B cell (primary cell): ENCODE results near the gene COG1. TPM values are rescaled to one million over a fixed set of nuclear protein-coding genes. Genes with fewer than 3 reads are reported as not detected.

Experiments
- ATAC-seq: fragments of 200-7000 bp; cut with Tn5 transposase; one replicate; pipeline ENCODE4 v1.10.0; 2021; ENCODE audit warnings: low read depth, mild to moderate bottlenecking, moderate number of reproducible peaks, moderate library complexity
- CTCF ChIA-PET: fragments of 350-600 bp; sonication (Branson Sonifier 250); formaldehyde crosslinking; loops from one replicate; lab custom pipeline; 2021; ENCODE audit warnings: antibody characterized with exemption, inconsistent platforms; lab: Charles Lee
- POLR2A ChIA-PET: fragments of 350-600 bp; sonication (Branson Sonifier 250); formaldehyde crosslinking; loops from one replicate; lab custom pipeline; 2021; ENCODE audit warnings: antibody characterized with exemption; lab: Charles Lee
- DNase-seq: peaks from one replicate; pipeline ENCODE4 v3.0.0; 2013
- H2AFZ ChIP-seq: 2 replicates; pipeline ENCODE4 v1.6.1; 2012; ENCODE audit warnings: mild to moderate bottlenecking, low read depth, low read length; ENCODE audit not compliant: insufficient read depth, poor library complexity, severe bottlenecking
- H3K27ac ChIP-seq, 2 donors: 1 replicate in 1 of 2; 2 replicates in 1 of 2; pipeline ENCODE4 v1.5.1; 2012 to 2013; ENCODE audit warnings: low read length in 2 of 2, mild to moderate bottlenecking in 2 of 2, moderate library complexity in 1 of 2
- H3K27me3 ChIP-seq, 4 experiments: fragments of 200-600 bp in 1 of 4; sonication (generic) in 1 of 4; replicated peaks in 1 of 4; 1 replicate in 2 of 4; 2 replicates in 2 of 4; pipeline versions ENCODE4 v1.6.1 to v1.7.0; 2013 to 2016; ENCODE audit warnings: low read length in 3 of 4, mild to moderate bottlenecking in 2 of 4, mixed read lengths in 1 of 4, moderate library complexity in 1 of 4; ENCODE audit not compliant: insufficient read depth in 4 of 4, control insufficient read depth in 3 of 4; ENCODE audit errors: control extremely low read depth in 1 of 4
- H3K36me3 ChIP-seq, 2 experiments: replicated peaks in 1 of 2; 1 replicate in 1 of 2; 2 replicates in 1 of 2; pipeline versions ENCODE4 v1.6.1 to v1.7.1; 2013; ENCODE audit warnings: low read length in 1 of 2; ENCODE audit not compliant: insufficient read depth in 2 of 2, control insufficient read depth in 1 of 2; ENCODE audit errors: control extremely low read depth in 1 of 2, extremely low read depth in 1 of 2
- H3K4me1 ChIP-seq, 2 donors: fragments of 200-600 bp in 1 of 2; sonication (generic) in 1 of 2; 1 replicate in 1 of 2; 2 replicates in 1 of 2; pipeline versions ENCODE4 v1.5.1 to v1.6.1; 2013 to 2017; ENCODE audit warnings: low read length in 2 of 2; ENCODE audit not compliant: control insufficient read depth in 2 of 2, insufficient read depth in 2 of 2
- H3K4me2 ChIP-seq: replicated peaks from 2 replicates; pipeline ENCODE3; 2012; ENCODE audit warnings: mild to moderate bottlenecking, low read depth, low read length; ENCODE audit not compliant: poor library complexity, severe bottlenecking
- H3K4me3 ChIP-seq, 5 experiments: fragments of 200-600 bp in 1 of 5; sonication (generic) in 1 of 5; 1 replicate in 3 of 5; 2 replicates in 2 of 5; pipeline versions ENCODE4 v1.5.1 to v1.7.0; 2011 to 2016; ENCODE audit warnings: low read length in 4 of 5, mild to moderate bottlenecking in 4 of 5, low read depth in 2 of 5, control low read depth in 1 of 5, moderate library complexity in 1 of 5; ENCODE audit not compliant: insufficient read depth in 1 of 5; ENCODE audit errors: control extremely low read depth in 1 of 5, extremely low read depth in 1 of 5
- H3K79me2 ChIP-seq: fragments of 200-600 bp; sonication (generic); one replicate; pipeline ENCODE4 v1.6.0; 2016; ENCODE audit warnings: low read length; ENCODE audit not compliant: control insufficient read depth, insufficient read depth
- H3K9ac ChIP-seq: fragments of 200-600 bp; sonication (generic); 2 replicates; pipeline ENCODE4 v1.6.1; 2017; ENCODE audit warnings: mild to moderate bottlenecking, low read length, moderate library complexity
- H3K9me3 ChIP-seq, 3 donors: one replicate each; pipeline versions ENCODE4 v1.6.1 to v1.7.1; 2013; ENCODE audit warnings: low read length in 2 of 3; ENCODE audit not compliant: control insufficient read depth in 2 of 3, insufficient read depth in 1 of 3; ENCODE audit errors: control extremely low read depth in 1 of 3
- H4K20me1 ChIP-seq: 2 replicates; pipeline ENCODE4 v1.6.0; 2012; ENCODE audit warnings: mild to moderate bottlenecking, low read length; ENCODE audit not compliant: insufficient read depth, control insufficient read depth, poor library complexity, severe bottlenecking
- H3K27ac Mint-ChIP-seq: one replicate; pipeline ENCODE4 v1.8.0; 2021; ENCODE audit warnings: mixed read lengths
- H3K27me3 Mint-ChIP-seq: one replicate; pipeline ENCODE4 v1.8.0; 2021; ENCODE audit warnings: mixed read lengths
- H3K4me1 Mint-ChIP-seq: one replicate; pipeline ENCODE4 v1.8.0; 2021; ENCODE audit warnings: mixed read lengths
- H3K4me3 Mint-ChIP-seq: one replicate; pipeline ENCODE4 v1.8.0; 2021; ENCODE audit warnings: mixed read lengths
- H3K9me3 Mint-ChIP-seq: one replicate; pipeline ENCODE4 v1.8.0; 2022; ENCODE audit warnings: mixed read lengths; ENCODE audit not compliant: insufficient read depth
- EZH2 ChIP-seq: IDR thresholded peaks from 2 replicates; pipeline ENCODE4 v1.6.1; 2012; ENCODE audit warnings: borderline replicate concordance, low read depth, mild to moderate bottlenecking, moderate library complexity, low read length; ENCODE audit not compliant: insufficient read depth, poor library complexity, severe bottlenecking
- WGBS: methylation state at CpG from one replicate; pipeline ENCODE4 v1.1.5; 2013; ENCODE audit warnings: missing lambda C conversion rate; ENCODE audit not compliant: insufficient coverage; 5-methylcytosine and 5-hydroxymethylcytosine counted together
- intact Hi-C: fragments of 100-400 bp; cut with micrococcal nuclease; formaldehyde crosslinking; loops from one replicate; pipeline ENCODE4 v1.10.0; 2022
- polyA plus RNA-seq: library from polyadenylated mRNA; depleted of rRNA; stranded (reverse); fragments of >200 nt; gene quantifications from 2 replicates; pipeline ENCODE4 v1.2.3, GENCODE V29; 2012
- total RNA-seq, 2 donors: library from RNA; stranded (reverse); fragments of 120-200 nt in 1 of 2; gene quantifications; 1 replicate in 1 of 2; 2 replicates in 1 of 2; pipeline versions ENCODE4 v1.2.3 to v1.2.4, GENCODE V29; 2013 to 2022
- TF ChIP-seq, protein P1 (sequence below): fragments of 200-600 bp; IDR thresholded peaks from one replicate; pipeline ENCODE4 v1.8.0; 2022; ENCODE audit warnings: antibody characterized with exemption, mild to moderate bottlenecking

Gene COG1
- total and polyA plus RNA-seq, 2 donors (not counting 1 experiment from before 2014, with no cell fraction given) = 39.1 to 72.8 TPM

DNA sequence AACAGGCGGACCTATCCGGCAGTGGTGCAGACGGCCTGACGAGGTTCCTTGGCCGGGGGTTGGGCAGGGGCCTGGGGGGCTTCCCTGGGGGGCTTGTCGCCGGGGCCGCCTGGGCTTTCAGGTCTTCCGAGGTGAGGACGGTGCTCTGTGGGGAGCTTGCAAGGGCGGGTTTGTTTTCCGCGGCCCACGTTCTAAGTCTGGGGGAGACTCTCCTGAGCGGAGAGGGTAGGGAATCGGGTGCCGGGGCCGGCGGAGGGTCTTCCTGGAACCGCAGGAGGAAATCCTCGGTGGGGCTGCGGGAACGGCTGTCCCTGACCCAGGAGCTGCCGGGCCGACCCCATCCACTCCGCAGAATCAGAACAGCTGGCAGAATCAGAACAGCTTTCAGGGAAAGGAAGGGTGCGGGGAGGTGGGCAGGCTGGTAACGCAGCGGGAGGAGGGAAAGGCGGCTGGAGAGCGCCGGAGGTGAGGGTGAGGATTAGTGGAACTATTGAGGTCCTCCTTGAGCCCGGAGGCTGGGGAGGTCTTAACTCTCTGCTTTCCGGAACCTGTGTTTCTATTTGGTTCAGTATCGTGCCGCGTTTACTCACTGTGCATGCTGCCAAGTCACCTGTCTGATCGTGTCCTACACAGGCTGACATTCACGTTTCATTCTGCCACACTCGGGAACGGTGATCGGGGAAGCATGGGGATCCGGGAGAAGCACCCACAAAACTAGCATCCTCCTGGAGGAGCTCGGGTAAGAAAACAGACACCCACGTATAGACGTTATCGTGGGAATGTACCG, 39.9 kb downstream of the COG1 start:
- H3K79me2 ChIP-seq = peaks cover 69% of the 10 kb centered on the region
- H3K4me3 ChIP-seq = peak overlapping the region; percentile 81 to 96 (median 87)
- H3K9me3 ChIP-seq = no peaks in the 10 kb centered on the region
- 1% methylated on average over 45 of the region's 48 CpGs for WGBS
- H4K20me1 ChIP-seq = no peaks in the 10 kb centered on the region
- H3K27ac ChIP-seq = peak overlapping the region; percentile 46 to 83
- H2AFZ ChIP-seq = peak overlapping the region; percentile 97
- no peak for TF ChIP-seq EZH2
- TF ChIP-seq, protein P1, sequence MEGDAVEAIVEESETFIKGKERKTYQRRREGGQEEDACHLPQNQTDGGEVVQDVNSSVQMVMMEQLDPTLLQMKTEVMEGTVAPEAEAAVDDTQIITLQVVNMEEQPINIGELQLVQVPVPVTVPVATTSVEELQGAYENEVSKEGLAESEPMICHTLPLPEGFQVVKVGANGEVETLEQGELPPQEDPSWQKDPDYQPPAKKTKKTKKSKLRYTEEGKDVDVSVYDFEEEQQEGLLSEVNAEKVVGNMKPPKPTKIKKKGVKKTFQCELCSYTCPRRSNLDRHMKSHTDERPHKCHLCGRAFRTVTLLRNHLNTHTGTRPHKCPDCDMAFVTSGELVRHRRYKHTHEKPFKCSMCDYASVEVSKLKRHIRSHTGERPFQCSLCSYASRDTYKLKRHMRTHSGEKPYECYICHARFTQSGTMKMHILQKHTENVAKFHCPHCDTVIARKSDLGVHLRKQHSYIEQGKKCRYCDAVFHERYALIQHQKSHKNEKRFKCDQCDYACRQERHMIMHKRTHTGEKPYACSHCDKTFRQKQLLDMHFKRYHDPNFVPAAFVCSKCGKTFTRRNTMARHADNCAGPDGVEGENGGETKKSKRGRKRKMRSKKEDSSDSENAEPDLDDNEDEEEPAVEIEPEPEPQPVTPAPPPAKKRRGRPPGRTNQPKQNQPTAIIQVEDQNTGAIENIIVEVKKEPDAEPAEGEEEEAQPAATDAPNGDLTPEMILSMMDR = no peak
- peak overlapping the region; percentile 88 for H3K4me2 ChIP-seq
- peak overlapping the region; percentile 93 for H3K9ac ChIP-seq
- no peaks in the 10 kb centered on the region for H3K27me3 Mint-ChIP-seq
- ChIA-PET POLR2A (interaction anchor here (1.6 kb wide), 1 partner anchor 39 kb away, joined by 4 read pairs; the partner anchor contains the start of gene COG1), CTCF (interaction anchor here (0.6 to 3.0 kb wide), 7 partner anchors 12 to 505 kb away, joined by 3 to 13 read pairs (median 7); partner anchors contain the start of gene COG1)
- intact Hi-C loops = loop anchor here (1.0 kb wide), 2 partner anchors 39 to 79 kb away; partner anchors contain the start of gene COG1
- H3K9me3 Mint-ChIP-seq = no peaks in the 10 kb centered on the region
- H3K4me1 Mint-ChIP-seq = peaks cover 52% of the 10 kb centered on the region
- H3K27ac Mint-ChIP-seq = peak overlapping the region; percentile 98
- H3K4me1 ChIP-seq = peaks cover 15 to 22% of the 10 kb centered on the region in 2 donors
- no peaks in the 10 kb centered on the region for H3K27me3 ChIP-seq
- peak; percentile 50 for ATAC-seq
- peak overlapping the region; percentile 98 for H3K4me3 Mint-ChIP-seq
- no peak for DNase-seq
- peaks cover 3 to 21% of the 10 kb centered on the region in 2 experiments for H3K36me3 ChIP-seq

DNA sequence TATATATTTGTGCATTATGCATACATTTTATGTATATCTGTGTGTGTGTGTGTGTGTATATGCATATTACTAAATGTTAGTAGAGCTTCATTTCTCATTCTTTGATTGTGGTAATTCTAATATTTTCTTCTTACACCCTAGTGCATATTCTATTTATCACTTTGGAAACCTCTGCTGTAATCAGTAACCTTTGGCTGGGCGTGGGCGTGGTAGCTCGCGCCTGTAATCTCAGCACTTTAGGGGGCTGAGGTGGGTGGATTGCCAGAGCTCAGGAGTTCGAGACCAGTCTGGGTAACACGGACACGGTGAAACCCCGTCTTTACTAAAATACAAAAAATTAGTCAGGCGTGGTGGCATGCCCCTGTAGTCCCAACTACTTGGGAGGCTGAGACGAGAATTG, 41.9 kb downstream of the COG1 start:
- no peak overlapping the region for H3K4me2 ChIP-seq
- H3K27ac Mint-ChIP-seq = no peak overlapping the region
- H3K4me1 ChIP-seq = peaks cover 16 to 21% of the 10 kb centered on the region in 2 donors
- H3K27me3 ChIP-seq = no peaks in the 10 kb centered on the region
- 100% methylated on average over 2 of the region's 10 CpGs for WGBS
- ChIA-PET POLR2A (interaction anchor here (1.0 kb wide), 1 partner anchor 15 kb away, joined by 3 read pairs; no protein-coding TSS in a partner anchor), CTCF (no interaction called here)
- intact Hi-C loops = no loop called here
- H3K4me3 Mint-ChIP-seq = no peak overlapping the region
- H3K4me3 ChIP-seq = no peak overlapping the region
- peaks cover 50% of the 10 kb centered on the region for H3K4me1 Mint-ChIP-seq
- no peaks in the 10 kb centered on the region for H3K27me3 Mint-ChIP-seq
- no peaks in the 10 kb centered on the region for H3K9me3 Mint-ChIP-seq
- no peak overlapping the region for H3K9ac ChIP-seq
- no peaks in the 10 kb centered on the region for H3K9me3 ChIP-seq
- peaks cover 58% of the 10 kb centered on the region for H3K79me2 ChIP-seq
- H4K20me1 ChIP-seq = no peaks in the 10 kb centered on the region
- DNase-seq (no peak), ATAC-seq (no peak)
- H2AFZ ChIP-seq = no peak overlapping the region
- no peak overlapping the region for H3K27ac ChIP-seq
- no peak for TF ChIP-seq EZH2
- TF ChIP-seq, protein P1 = no peak
- peaks cover 3 to 21% of the 10 kb centered on the region in 2 experiments for H3K36me3 ChIP-seq
